H1 (cell line): ENCODE results near the gene HHIPL2. TPM values are rescaled to one million over a fixed set of nuclear protein-coding genes. Genes with fewer than 3 reads are reported as not detected.

Experiments
- CTCF ChIA-PET: fragments of 300-600 bp; sonication (Branson Sonifier 250); formaldehyde crosslinking; loops from one replicate; lab custom pipeline; 2021; ENCODE audit not compliant: partially characterized antibody; lab: Charles Lee
- POLR2A ChIA-PET: fragments of 300-600 bp; sonication (Branson Sonifier 250); formaldehyde crosslinking; loops from one replicate; lab custom pipeline; 2021; ENCODE audit warnings: inconsistent platforms; ENCODE audit not compliant: partially characterized antibody; lab: Charles Lee
- DNase-seq, 2 experiments: peaks; one replicate each; pipeline versions ENCODE4 v3.0.0 to v3.0.0-alpha.2; 2010 to 2022; ENCODE audit warnings: low spot score in 2 of 2, low read depth in 1 of 2, mixed read lengths in 1 of 2
- FAIRE-seq: peaks from 2 replicates; lab custom pipeline; 2011; peaks lifted over from hg19 to GRCh38; lab: Jason Lieb, UNC
- H2AFZ ChIP-seq: 2 replicates; pipeline ENCODE4 v1.8.1; 2012; ENCODE audit warnings: low read length, inconsistent platforms
- H2AK5ac ChIP-seq: 2 replicates; pipeline ENCODE4 v1.6.1; 2013; ENCODE audit warnings: low read depth, low read length
- H2BK120ac ChIP-seq: replicated peaks from 2 replicates; pipeline ENCODE3; 2013; ENCODE audit warnings: low read depth, low read length, inconsistent platforms
- H2BK12ac ChIP-seq: 2 replicates; pipeline ENCODE4 v1.6.1; 2013; ENCODE audit warnings: low read depth, low read length
- H2BK15ac ChIP-seq: 2 replicates; pipeline ENCODE4 v1.6.1; 2013; ENCODE audit warnings: low read length
- H2BK20ac ChIP-seq: 2 replicates; pipeline ENCODE4 v1.6.1; 2013; ENCODE audit warnings: low read length
- H2BK5ac ChIP-seq: 2 replicates; pipeline ENCODE4 v1.6.1; 2013; ENCODE audit warnings: low read depth, low read length
- H3K14ac ChIP-seq: 2 replicates; pipeline ENCODE4 v1.6.1; 2013; ENCODE audit warnings: inconsistent platforms; ENCODE audit not compliant: insufficient read length
- H3K18ac ChIP-seq: 2 replicates; pipeline ENCODE4 v1.6.1; 2013; ENCODE audit warnings: low read length; ENCODE audit errors: extremely low read depth
- H3K23ac ChIP-seq: 2 replicates; pipeline ENCODE4 v1.6.1; 2013; ENCODE audit warnings: inconsistent platforms; ENCODE audit not compliant: insufficient read length
- H3K23me2 ChIP-seq: 2 replicates; pipeline ENCODE4 v1.6.1; 2013; ENCODE audit warnings: low read depth, low read length
- H3K27ac ChIP-seq: 2 replicates; pipeline ENCODE4 v1.6.1; 2011; ENCODE audit warnings: low read depth, low read length, inconsistent platforms
- H3K27me3 ChIP-seq, 4 experiments: replicated peaks in 1 of 4; 1 replicate in 1 of 4; 2 replicates in 3 of 4; pipeline versions ENCODE4 v1.6.1 to v1.8.1; 2011 to 2013; ENCODE audit warnings: low read length in 3 of 4, mild to moderate bottlenecking in 3 of 4, inconsistent platforms in 2 of 4, mixed read lengths in 2 of 4, moderate library complexity in 1 of 4; ENCODE audit not compliant: control insufficient read depth in 3 of 4, insufficient read depth in 3 of 4; ENCODE audit errors: extremely low read depth in 1 of 4
- H3K36me3 ChIP-seq, 4 experiments: 2 replicates each; pipeline versions ENCODE4 v1.6.1 to v1.8.1; 2011 to 2013; ENCODE audit warnings: mild to moderate bottlenecking in 4 of 4, low read length in 3 of 4, moderate library complexity in 2 of 4, control low read depth in 1 of 4, inconsistent platforms in 1 of 4; ENCODE audit not compliant: insufficient read depth in 4 of 4, control insufficient read depth in 2 of 4
- H3K4ac ChIP-seq: replicated peaks from 2 replicates; pipeline ENCODE3; 2013; ENCODE audit warnings: low read length, low read depth, mixed read lengths, inconsistent platforms; ENCODE audit not compliant: insufficient read length
- H3K4me1 ChIP-seq, 4 experiments: replicated peaks in 1 of 4; 1 replicate in 1 of 4; 2 replicates in 3 of 4; pipeline versions ENCODE4 v1.6.1 to v1.8.1; 2011 to 2013; ENCODE audit warnings: low read length in 3 of 4, inconsistent platforms in 2 of 4, mixed read lengths in 1 of 4; ENCODE audit not compliant: insufficient read depth in 4 of 4, control insufficient read depth in 3 of 4
- H3K4me2 ChIP-seq, 2 experiments: 2 replicates each; pipeline versions ENCODE4 v1.6.1 to v1.8.1; 2011 to 2013; ENCODE audit warnings: low read depth in 2 of 2, low read length in 2 of 2, control low read depth in 1 of 2, inconsistent platforms in 1 of 2, mild to moderate bottlenecking in 1 of 2; ENCODE audit not compliant: insufficient read depth in 1 of 2
- H3K4me3 ChIP-seq, 4 experiments: fragments of 200-600, 300-600 bp in 1 of 4; sonication (generic), shearing (Covaris generic), sonication (Bioruptor Twin) in 1 of 4; 2 replicates each; pipeline versions ENCODE4 v1.5.1 to v1.8.1; 2011 to 2016; ENCODE audit warnings: low read length in 4 of 4, low read depth in 3 of 4, control low read depth in 2 of 4, inconsistent platforms in 2 of 4, mild to moderate bottlenecking in 2 of 4, mixed read lengths in 1 of 4, moderate library complexity in 1 of 4; ENCODE audit not compliant: insufficient read depth in 2 of 4; ENCODE audit errors: extremely low read depth in 1 of 4
- H3K56ac ChIP-seq: replicated peaks from 2 replicates; pipeline ENCODE3; 2013; ENCODE audit warnings: low read depth, mild to moderate bottlenecking, mixed read lengths, low read length, inconsistent platforms; ENCODE audit not compliant: insufficient read length
- H3K79me1 ChIP-seq: 2 replicates; pipeline ENCODE4 v1.6.1; 2013; ENCODE audit warnings: low read depth, low read length, control low read depth
- H3K79me2 ChIP-seq, 2 experiments: 2 replicates each; pipeline versions ENCODE4 v1.6.1 to v1.8.1; 2012 to 2013; ENCODE audit warnings: low read length in 2 of 2, mild to moderate bottlenecking in 2 of 2, inconsistent platforms in 1 of 2; ENCODE audit not compliant: insufficient read depth in 2 of 2, control insufficient read depth in 1 of 2
- H3K9ac ChIP-seq, 4 experiments: replicated peaks in 1 of 4; 1 replicate in 1 of 4; 2 replicates in 3 of 4; pipeline versions ENCODE4 v1.6.1 to v1.8.1; 2011 to 2013; ENCODE audit warnings: low read depth in 3 of 4, low read length in 3 of 4, control low read depth in 2 of 4, mild to moderate bottlenecking in 2 of 4, moderate library complexity in 2 of 4, inconsistent platforms in 1 of 4; ENCODE audit errors: extremely low read depth in 1 of 4
- H3K9me3 ChIP-seq, 2 experiments: 2 replicates each; pipeline versions ENCODE4 v1.6.1 to v1.8.1; 2012 to 2013; ENCODE audit warnings: mild to moderate bottlenecking in 2 of 2, moderate library complexity in 2 of 2, control low read depth in 1 of 2, inconsistent platforms in 1 of 2, low read depth in 1 of 2, low read length in 1 of 2, mixed read lengths in 1 of 2; ENCODE audit not compliant: insufficient read depth in 2 of 2
- H4K20me1 ChIP-seq, 2 experiments: replicated peaks in 1 of 2; 2 replicates each; pipeline versions ENCODE3 to v1.8.1; 2011 to 2013; ENCODE audit warnings: inconsistent platforms in 2 of 2, low read length in 2 of 2, mild to moderate bottlenecking in 1 of 2; ENCODE audit not compliant: insufficient read depth in 2 of 2, control insufficient read depth in 1 of 2
- H4K5ac ChIP-seq: 2 replicates; pipeline ENCODE4 v1.6.1; 2013; ENCODE audit warnings: low read length, low read depth, mixed read lengths, inconsistent platforms; ENCODE audit not compliant: insufficient read length
- H4K8ac ChIP-seq: 2 replicates; pipeline ENCODE4 v1.8.0; 2013; ENCODE audit warnings: mild to moderate bottlenecking, moderate library complexity, low read length, inconsistent platforms; ENCODE audit not compliant: insufficient read depth; ENCODE audit errors: extremely low read depth
- H4K91ac ChIP-seq: replicated peaks from 2 replicates; pipeline ENCODE3; 2013; ENCODE audit warnings: low read length, mixed read lengths, inconsistent platforms; ENCODE audit not compliant: insufficient read length
- CBX8 ChIP-seq: fragments of 300-800, 300-1000 bp; sonication (generic); IDR thresholded peaks from 2 replicates; pipeline ENCODE4 v1.7.1; 2016; ENCODE audit warnings: low read depth, low read length, borderline replicate concordance
- CEBPB ChIP-seq: IDR thresholded peaks from 2 replicates; pipeline ENCODE4 v1.6.1; 2012; ENCODE audit warnings: low read depth, low read length
- CTBP2 ChIP-seq: IDR thresholded peaks from 2 replicates; pipeline ENCODE4 v1.7.0; 2011; ENCODE audit warnings: borderline replicate concordance, mild to moderate bottlenecking, moderate library complexity, mixed read lengths, low read length; ENCODE audit not compliant: insufficient read depth, insufficient read length
- EZH2 ChIP-seq: fragments of 200-600 bp; sonication (generic); IDR thresholded peaks from 2 replicates; pipeline ENCODE4 v1.7.1; 2012; ENCODE audit warnings: low read depth, mild to moderate bottlenecking, moderate library complexity, low read length, inconsistent platforms; ENCODE audit not compliant: severe bottlenecking
- GTF2F1 ChIP-seq: IDR thresholded peaks from 2 replicates; pipeline ENCODE4 v1.6.1; 2012; ENCODE audit warnings: low read depth, low read length, improper control_type of control experiment, borderline replicate concordance
- MAX ChIP-seq: IDR thresholded peaks from 2 replicates; pipeline ENCODE4 v1.6.1; 2012; ENCODE audit warnings: inconsistent platforms
- NANOG ChIP-seq: IDR thresholded peaks from 2 replicates; pipeline ENCODE4 v1.6.1; 2011; ENCODE audit warnings: low read length, low read depth, mild to moderate bottlenecking, inconsistent platforms; ENCODE audit not compliant: insufficient read depth, poor library complexity, severe bottlenecking
- SIN3A ChIP-seq, 2 experiments: IDR thresholded peaks in 1 of 2; conservative IDR thresholded peaks in 1 of 2; 2 replicates each; pipeline ENCODE4 v1.6.1; 2011 to 2012; ENCODE audit warnings: low read length in 2 of 2, improper control_type of control experiment in 1 of 2, low read depth in 1 of 2, mild to moderate bottlenecking in 1 of 2
- SUZ12 ChIP-seq: fragments of 200-600 bp; sonication (generic); IDR thresholded peaks from 2 replicates; pipeline ENCODE4 v1.6.1; 2012; ENCODE audit warnings: mild to moderate bottlenecking, inconsistent platforms, low read length, moderate library complexity, mixed read lengths
- TBP ChIP-seq: IDR thresholded peaks from 2 replicates; pipeline ENCODE4 v1.6.1; 2011; ENCODE audit warnings: low read depth, low read length, improper control_type of control experiment
- USF2 ChIP-seq: IDR thresholded peaks from 2 replicates; pipeline ENCODE4 v1.6.1; 2011; ENCODE audit warnings: low read length, improper control_type of control experiment
- WGBS, 2 experiments: shearing (Covaris generic) in 1 of 2; methylation state at CpG; one replicate each; pipeline versions ENCODE4 v1.1.6 to v1.1.7; 2013 to 2015; ENCODE audit warnings: low lambda C conversion rate in 2 of 2, mixed read lengths in 2 of 2, inconsistent platforms in 1 of 2, low coverage in 1 of 2, missing lambda C conversion rate in 1 of 2; ENCODE audit not compliant: insufficient replicate concordance in 2 of 2, insufficient coverage in 1 of 2, insufficient read length in 1 of 2; ENCODE audit errors: extremely low coverage in 1 of 2, missing lambda C conversion rate in 1 of 2; 5-methylcytosine and 5-hydroxymethylcytosine counted together
- polyA plus RNA-seq, 7 experiments: library from polyadenylated mRNA; depleted of rRNA in 3 of 7; stranded (reverse) in 5 of 7; unstranded in 2 of 7; fragments of >200 nt in 5 of 7; fragments of 200-250 nt in 2 of 7; gene quantifications; 1 replicate in 5 of 7; 2 replicates in 1 of 7; 4 replicates in 1 of 7; pipeline versions ENCODE4 v1.2.1 to v1.2.3, GENCODE V29; 2011 to 2013; ENCODE audit warnings: missing spikeins in 2 of 7, mixed read lengths in 2 of 7
- total RNA-seq: library from RNA; stranded (reverse); fragmentation: NEBNext Ultra II Directional; extraction: Animal tissue kit (Norgen Biotek cat#: 25700); gene quantifications from 2 replicates; pipeline ENCODE4 v1.2.1, GENCODE V29; 2021

Gene HHIPL2
- total and polyA plus RNA-seq, 2 of the 8 experiments (the other 6 are each of a cell fraction or from before 2014, with no cell fraction given), result 0.08 TPM; not detected in 1

GRCh38 chr1:222539951-222540597 is 7.8 kb downstream of the HHIPL2 start:
- Histone ChIP-seq H4K5ac (no peak overlapping the region), H3K79me1 (no peaks in the 10 kb centered on the region), H2AK5ac (no peak overlapping the region), H3K4me2 (no peak overlapping the region), H3K23me2 (no peaks in the 10 kb centered on the region), H3K23ac (no peak overlapping the region), H3K4me1 (no peaks in the 10 kb centered on the region), H4K8ac (no peak overlapping the region), H3K27ac (no peak overlapping the region), H3K9me3 (no peaks in the 10 kb centered on the region), H3K27me3 (no peaks in the 10 kb centered on the region), H3K4ac (no peak overlapping the region), H2BK5ac (no peak overlapping the region), H3K9ac (no peak overlapping the region), H2BK12ac (no peak overlapping the region), H2AFZ (no peak overlapping the region), H3K4me3 (no peak overlapping the region), H3K14ac (no peak overlapping the region), H2BK15ac (no peak overlapping the region), H2BK20ac (no peak overlapping the region), H3K36me3 (no peaks in the 10 kb centered on the region), H4K91ac (no peak overlapping the region), H3K79me2 (no peaks in the 10 kb centered on the region), H2BK120ac (no peak overlapping the region), H3K56ac (no peak overlapping the region), H3K18ac (no peak overlapping the region), H4K20me1 (no peaks in the 10 kb centered on the region)
- 84% methylated on average over 15 of the region's 16 CpGs; no CpG with 5 or more reads in 1 of the 2 experiments for WGBS, 2 experiments
- FAIRE-seq (no peak), DNase-seq (no peak)
- ChIA-PET POLR2A (interaction anchor here (1.0 kb wide), 1 partner anchor 15 kb away, joined by 3 read pairs; no protein-coding TSS in a partner anchor), CTCF (interaction anchor here (1.8 to 2.3 kb wide), 2 partner anchors 16 to 85 kb away, joined by 4 to 5 read pairs; no protein-coding TSS in a partner anchor)
- TF ChIP-seq SIN3A (conservative IDR thresholded peaks at IDR 0.05 in 1 of 2, IDR thresholded peaks at IDR 0.05 in 1 of 2; ENCODE audit: low read depth in 1 of 2, low read length in 2 of 2) (no peak), EZH2 (no peak), USF2 (no peak), CEBPB (no peak), NANOG (no peak), MAX (no peak), GTF2F1 (no peak), TBP (no peak), CTBP2 (no peak), CBX8 (no peak), SUZ12 (no peak)
